Measurements from ENCODE around the gene MRPS27. TPM values are rescaled to one million over a fixed set of nuclear protein-coding genes. Genes with fewer than 3 reads are reported as not detected.

Gene MRPS27
- total RNA-seq, 4 donors from 2014 or later, result 48.7 to 63.7 (median 51.9) TPM

DNA sequence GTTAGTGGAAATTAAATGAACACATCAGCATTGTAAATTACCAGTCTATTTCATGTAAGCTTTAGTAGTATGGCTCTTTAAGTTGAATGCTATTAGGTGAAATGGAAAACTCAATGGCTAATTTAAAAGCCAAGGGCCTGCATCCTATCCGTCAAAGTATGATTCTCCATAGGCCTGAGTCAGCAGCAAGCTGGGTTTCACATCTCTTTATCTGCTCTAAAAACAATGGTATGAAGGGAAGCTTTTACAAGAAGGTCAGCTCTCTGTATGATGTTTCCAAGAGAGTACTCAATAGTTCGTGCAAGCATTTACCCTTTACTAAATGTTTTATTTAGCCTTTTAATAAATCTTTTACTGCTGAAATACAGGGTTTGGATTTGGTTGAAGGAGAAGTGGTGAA lies 149.9 kb downstream of the MRPS27 start:
- Histone ChIP-seq H3K36me3 (no peaks in the 10 kb centered on the region), H3K4me1 (peaks cover 29% of the 10 kb centered on the region), H3K27me3 (no peaks in the 10 kb centered on the region), H3K4me3 (no peak overlapping the region), H3K27ac (no peak overlapping the region), H3K9me3 (no peaks in the 10 kb centered on the region)
- no peak for TF ChIP-seq POLR2AphosphoS5 (IDR thresholded peaks at IDR 0.05)
- TF ChIP-seq POLR2A (IDR thresholded peaks at IDR 0.05), result no peak
- TF ChIP-seq CTCF (IDR thresholded peaks at IDR 0.05), result no peak
- TF ChIP-seq EP300 (IDR thresholded peaks at IDR 0.05), result no peak
- no peak for DNase-seq (ENCODE audit: low spot score in 2 of 2)
- 85% methylated on average over 2 of the region's 2 CpGs for WGBS

Other genes starting within 250 kb of the MRPS27 start
- gene MAP1B, start 212.8 kb downstream of the MRPS27 start, total RNA-seq, result 100 to 1,000 TPM in 1 of 4 donors, 10 to 100 TPM in 3; 38.1 to 172 (median 67.5) TPM
- 10 to 100 TPM in 1 of 4 donors, 1 to 10 TPM in 3; 8.5 to 13.2 (median 9.4) TPM for gene PTCD2, start 133 bp upstream of the MRPS27 start, total RNA-seq
- 1 to 10 TPM in 2 of 4 donors, under 1 TPM in 2; 0.38 to 3.8 (median 2.1) TPM for gene ZNF366, start 187.2 kb upstream of the MRPS27 start, total RNA-seq